Kidney (tissue), 14 donors: Measurements from ENCODE around the gene CARD10. TPM values are rescaled to one million over a fixed set of nuclear protein-coding genes. Genes with fewer than 3 reads are reported as not detected.

ENCODE experiments used
- DNase-seq, 5 donors: peaks; one replicate each; pipeline ENCODE4 v3.0.0-alpha.2; 2013 to 2020
- FAIRE-seq: peaks from 2 replicates; lab custom pipeline; 2012; peaks lifted over from hg19 to GRCh38; lab: Jason Lieb, UNC
- H3K27ac ChIP-seq, 2 donors: one replicate each; pipeline ENCODE4 v1.7.0; 2013; ENCODE audit warnings: low read depth in 2 of 2, low read length in 2 of 2, inconsistent platforms in 1 of 2
- H3K27me3 ChIP-seq: one replicate; pipeline ENCODE4 v1.7.1; 2013; ENCODE audit warnings: low read length, inconsistent platforms; ENCODE audit not compliant: control insufficient read depth, insufficient read depth
- H3K36me3 ChIP-seq, 3 donors: one replicate each; pipeline versions ENCODE4 v1.7.0 to v1.7.1; 2013; ENCODE audit warnings: low read length in 3 of 3, control low read depth in 1 of 3, inconsistent platforms in 1 of 3; ENCODE audit not compliant: insufficient read depth in 3 of 3, control insufficient read depth in 2 of 3
- H3K4me1 ChIP-seq, 3 donors: one replicate each; pipeline versions ENCODE4 v1.7.0 to v1.7.1; 2013; ENCODE audit warnings: low read length in 3 of 3, inconsistent platforms in 1 of 3, low read depth in 1 of 3; ENCODE audit not compliant: control insufficient read depth in 2 of 3, insufficient read depth in 2 of 3
- H3K4me3 ChIP-seq, 3 donors: one replicate each; pipeline versions ENCODE4 v1.7.0 to v1.8.1; 2013; ENCODE audit warnings: low read length in 3 of 3, control low read depth in 1 of 3, inconsistent platforms in 1 of 3
- H3K9ac ChIP-seq, 3 donors: one replicate each; pipeline versions ENCODE4 v1.7.0 to v1.7.1; 2013; ENCODE audit warnings: low read length in 3 of 3, control low read depth in 1 of 3, inconsistent platforms in 1 of 3
- H3K9me3 ChIP-seq, 3 donors: one replicate each; pipeline versions ENCODE4 v1.7.0 to v1.7.1; 2013; ENCODE audit warnings: low read length in 3 of 3, control low read depth in 1 of 3, inconsistent platforms in 1 of 3; ENCODE audit not compliant: control insufficient read depth in 2 of 3, insufficient read depth in 1 of 3
- CTCF ChIP-seq: IDR thresholded peaks from 3 replicates; pipeline ENCODE4 v1.5.1; 2012; ENCODE audit warnings: mild to moderate bottlenecking, moderate library complexity, borderline replicate concordance; ENCODE audit not compliant: insufficient read depth; ENCODE audit errors: extremely low read depth
- intact Hi-C: fragments of 100-400 bp; cut with DNase I; formaldehyde crosslinking; loops from one replicate; pipeline ENCODE4 v1.11.1; 2022
- polyA plus RNA-seq: library from polyadenylated mRNA; stranded (reverse); fragments of 350-450 nt; fragmentation: Illumina TruSeq; extraction: RNeasy Lipid Tissue Mini Kit (QIAGEN cat#74804); gene quantifications from one replicate; pipeline ENCODE4 v1.2.3, GENCODE V29; 2014; ENCODE audit warnings: low read depth, low replicate concordance; ENCODE audit not compliant: insufficient read depth
- total RNA-seq: library from RNA; stranded (reverse); fragmentation: NEBNext Ultra II Directional; extraction: Animal tissue kit (Norgen Biotek cat#: 25700); gene quantifications from one replicate; pipeline ENCODE4 v1.2.1, GENCODE V29; 2021
- donor health status: control.
- donor health status: control.
- donor health status: control.
- donor health status: control.
- donor health status: control.
- donor health status: DM: yes; HTN: yes; CAD: no.
- donor health status: Normal renal cell carcinoma (clear cell type).

CARD10 gene
- total and polyA plus RNA-seq, 2 donors from 2014 or later: 32.4 to 42.3 TPM

DNA sequence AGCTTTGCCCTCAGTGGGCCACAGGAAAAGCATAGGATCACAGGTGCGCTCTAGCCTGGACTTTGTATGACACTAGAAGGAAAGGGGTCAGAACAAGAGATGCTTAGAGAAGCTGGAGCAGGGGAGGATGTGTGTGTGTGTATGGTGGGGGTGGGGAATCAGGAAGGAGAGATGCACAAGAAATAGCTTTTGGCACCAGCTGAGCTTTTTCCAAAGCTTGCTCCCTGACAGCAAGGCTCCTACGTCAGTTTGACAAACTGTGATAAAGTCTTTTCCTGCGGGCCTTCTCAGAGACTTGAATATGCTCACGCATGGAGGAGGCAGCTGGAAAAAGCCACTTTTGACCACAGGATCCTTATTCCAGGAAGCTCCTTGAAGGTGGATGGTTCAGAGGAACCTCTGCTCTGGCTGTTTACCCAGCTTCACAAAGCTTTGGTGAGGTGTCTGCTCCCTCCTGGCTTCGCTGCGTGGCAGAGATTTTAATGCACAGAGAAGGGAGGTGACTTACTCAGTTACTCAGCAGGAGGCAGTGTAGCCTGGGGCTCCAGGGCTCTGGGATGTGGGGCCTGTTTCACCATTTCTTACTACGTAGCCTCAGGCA lies 45.0 kb upstream of the CARD10 start:
- FAIRE-seq (no peak), DNase-seq (peak in 3 of 5 donors; percentile 46 to 93 (median 63))
- Histone ChIP-seq H3K36me3 (peaks cover 0 to 21% (median 2%) of the 10 kb centered on the region in 3 donors), H3K4me3 (peak overlapping the region in 1 of 3 donors; percentile 23), H3K4me1 (peaks cover 9 to 62% (median 24%) of the 10 kb centered on the region in 3 donors), H3K9ac (peak overlapping the region in 2 of 3 donors; percentile 41 to 93), H3K27me3 (no peaks in the 10 kb centered on the region), H3K9me3 (no peaks in the 10 kb centered on the region), H3K27ac (peak overlapping the region; percentile 90 to 98)
- no peak for TF ChIP-seq CTCF
- intact Hi-C loops: no loop called here

- FAIRE-seq (no peak), DNase-seq (peak; percentile 57 to 89 (median 74))
- Histone ChIP-seq H3K4me1 (peaks cover 9 to 59% (median 24%) of the 10 kb centered on the region in 3 donors), H3K27ac (peak overlapping the region; percentile 90 to 98), H3K9me3 (no peaks in the 10 kb centered on the region), H3K36me3 (peaks cover 0 to 21% (median 2%) of the 10 kb centered on the region in 3 donors), H3K27me3 (no peaks in the 10 kb centered on the region), H3K9ac (peak overlapping the region in 2 of 3 donors; percentile 32 to 93), H3K4me3 (peak overlapping the region in 2 of 3 donors; percentile 23 to 34)
- intact Hi-C loops: no loop called here
- TF ChIP-seq CTCF: no peak
Measured at GRCh38 chr22:37563153-37564081, 44.2 kb upstream of the CARD10 start.

- H3K27me3 ChIP-seq: no peaks in the 10 kb centered on the region
- peaks cover 0 to 13% (median 0%) of the 10 kb centered on the region in 3 donors for H3K36me3 ChIP-seq
- peak overlapping the region; percentile 43 to 96 (median 93) for H3K9ac ChIP-seq
- intact Hi-C loops: no loop called here
- no peaks in the 10 kb centered on the region for H3K9me3 ChIP-seq
- H3K4me3 ChIP-seq: peak overlapping the region; percentile 57 to 65 (median 62)
- peak overlapping the region; percentile 97 to 98 for H3K27ac ChIP-seq
- no peak for FAIRE-seq
- DNase-seq: peak in 1 of 5 donors; percentile 60
- no peak for TF ChIP-seq CTCF
- peaks cover 9 to 58% (median 27%) of the 10 kb centered on the region in 3 donors for H3K4me1 ChIP-seq
Measured at GRCh38 chr22:37562049-37562875, 43.0 kb upstream of the CARD10 start.
